Immature natural killer cell (primary cell): ENCODE data around the gene CCL3. TPM values are rescaled to one million over a fixed set of nuclear protein-coding genes. Genes with fewer than 3 reads are reported as not detected.

Source experiments
- DNase-seq, 3 donors: peaks; one replicate each; pipeline ENCODE4 v3.0.0; 2022; ENCODE audit warnings: mixed read lengths in 1 of 3
- H3K27ac Mint-ChIP-seq, 6 donors: one replicate each; pipeline ENCODE4 v1.8.0; 2020; ENCODE audit warnings: mixed read lengths in 6 of 6, mild to moderate bottlenecking in 5 of 6, inconsistent platforms in 4 of 6, moderate library complexity in 3 of 6
- H3K27me3 Mint-ChIP-seq, 3 donors: one replicate each; pipeline ENCODE4 v1.8.0; 2020 to 2021; ENCODE audit warnings: low read depth in 3 of 3, mild to moderate bottlenecking in 3 of 3, mixed read lengths in 3 of 3, moderate library complexity in 3 of 3, inconsistent platforms in 1 of 3
- H3K36me3 Mint-ChIP-seq, 3 donors: one replicate each; pipeline ENCODE4 v1.8.0; 2020; ENCODE audit warnings: mixed read lengths in 3 of 3, inconsistent platforms in 2 of 3, mild to moderate bottlenecking in 2 of 3
- H3K4me1 Mint-ChIP-seq, 2 donors: one replicate each; pipeline ENCODE4 v1.8.0; 2020; ENCODE audit warnings: inconsistent platforms in 2 of 2, mild to moderate bottlenecking in 2 of 2, mixed read lengths in 2 of 2, moderate library complexity in 1 of 2
- H3K4me3 Mint-ChIP-seq, 5 donors: one replicate each; pipeline ENCODE4 v1.8.0; 2020; ENCODE audit warnings: mild to moderate bottlenecking in 5 of 5, mixed read lengths in 5 of 5, inconsistent platforms in 3 of 5, moderate library complexity in 3 of 5
- H3K9me3 Mint-ChIP-seq, 6 donors: one replicate each; pipeline ENCODE4 v1.8.0; 2020; ENCODE audit warnings: mild to moderate bottlenecking in 6 of 6, mixed read lengths in 6 of 6, inconsistent platforms in 4 of 6, moderate library complexity in 3 of 6
- polyA plus RNA-seq, 3 donors: library from polyadenylated mRNA; unstranded; fragments of 300-500 nt; fragmentation: Illumina TruSeq; gene quantifications; one replicate each; pipeline ENCODE4 v1.2.3, GENCODE V29; 2021

The CCL3 gene
- polyA plus RNA-seq, result 100 to 1,000 TPM; 120 to 149 (median 128) TPM

- peaks cover 89 to 100% of the 10 kb centered on the region in 2 donors for H3K4me1 Mint-ChIP-seq
- DNase-seq, result peak; percentile 80 to 81 (median 81)
- no peaks in the 10 kb centered on the region for H3K9me3 Mint-ChIP-seq
- H3K27ac Mint-ChIP-seq, result peak within 1 kb of the TSS; percentile 91 to 99 (median 96)
- peaks cover 4 to 11% (median 7%) of the 10 kb centered on the region in 3 donors for H3K36me3 Mint-ChIP-seq
- peak within 1 kb of the TSS; percentile 83 to 93 (median 89) for H3K4me3 Mint-ChIP-seq
- H3K27me3 Mint-ChIP-seq, result peaks cover 14 to 23% (median 20%) of the 10 kb centered on the region in 3 donors
Observed at GRCh38 chr17:36089888-36090836, at the start of gene CCL3. TSS of gene CCL3 (minus strand) at chr17:36090143. CDS start at chr17:36090058, 85 bp downstream.

GRCh38 chr17:36136439-36136838, 46.5 kb upstream of the CCL3 start:
- peaks cover 0 to 3% (median 2%) of the 10 kb centered on the region in 3 donors for H3K27me3 Mint-ChIP-seq
- peaks cover 33 to 51% (median 45%) of the 10 kb centered on the region in 3 donors for H3K36me3 Mint-ChIP-seq
- no peaks in the 10 kb centered on the region for H3K9me3 Mint-ChIP-seq
- peaks cover 22 to 24% of the 10 kb centered on the region in 2 donors for H3K4me1 Mint-ChIP-seq
- peak overlapping the region in 1 of 6 donors; percentile 41 for H3K27ac Mint-ChIP-seq
- H3K4me3 Mint-ChIP-seq, result no peak overlapping the region
- DNase-seq, result no peak

- Mint-ChIP-seq H3K27ac (peak overlapping the region in 5 of 6 donors; percentile 13 to 83 (median 41)), H3K36me3 (peaks cover 32 to 54% (median 46%) of the 10 kb centered on the region in 3 donors), H3K4me3 (no peak overlapping the region), H3K4me1 (peaks cover 21 to 22% of the 10 kb centered on the region in 2 donors), H3K27me3 (peaks cover 0 to 3% (median 2%) of the 10 kb centered on the region in 3 donors), H3K9me3 (no peaks in the 10 kb centered on the region)
- no peak for DNase-seq
Observed at GRCh38 chr17:36136036-36136435, 46.1 kb upstream of the CCL3 start.

- Mint-ChIP-seq H3K27me3 (peaks cover 0 to 6% (median 3%) of the 10 kb centered on the region in 3 donors), H3K9me3 (no peaks in the 10 kb centered on the region), H3K36me3 (peaks cover 29 to 54% (median 46%) of the 10 kb centered on the region in 3 donors), H3K27ac (peak overlapping the region in 4 of 6 donors; percentile 41 to 86 (median 64)), H3K4me3 (peak overlapping the region in 1 of 5 donors; percentile 7), H3K4me1 (peaks cover 16 to 19% of the 10 kb centered on the region in 2 donors)
- no peak for DNase-seq
Observed at GRCh38 chr17:36135465-36135864, 45.5 kb upstream of the CCL3 start.

DNA sequence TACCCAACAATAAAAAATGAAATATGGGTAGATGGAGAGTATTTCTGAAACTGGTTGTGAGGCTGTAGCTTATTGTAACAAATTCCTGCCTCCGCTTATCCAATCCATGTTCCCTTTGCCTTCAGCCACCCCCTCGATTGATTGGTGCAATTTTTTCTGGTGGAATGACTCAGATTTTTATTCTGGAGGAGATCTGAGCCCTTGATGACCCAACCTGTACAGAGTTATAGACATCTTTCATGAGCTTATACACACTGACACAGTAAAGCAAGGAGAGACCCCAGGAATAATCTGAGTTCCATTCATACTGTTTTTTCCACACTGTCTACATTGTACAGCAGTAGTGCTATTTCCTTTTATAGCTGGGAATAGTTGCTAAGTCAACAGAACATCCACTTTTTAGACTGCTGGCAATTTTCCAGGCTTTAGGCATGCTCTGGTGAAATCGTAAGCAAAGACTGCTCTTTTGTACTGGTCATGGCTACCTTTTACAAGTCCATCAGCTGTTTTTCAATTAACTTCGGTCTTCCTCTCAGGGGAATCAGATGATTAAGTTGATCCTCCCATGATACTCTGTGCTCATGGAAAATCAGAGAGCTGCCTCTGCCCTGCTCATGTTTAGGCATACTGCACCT, 43.8 kb upstream of the CCL3 start:
- Mint-ChIP-seq H3K27me3 (peaks cover 0 to 6% (median 3%) of the 10 kb centered on the region in 3 donors), H3K36me3 (peaks cover 34 to 66% (median 57%) of the 10 kb centered on the region in 3 donors), H3K4me3 (no peak overlapping the region), H3K4me1 (peaks cover 30% of the 10 kb centered on the region in 2 donors), H3K27ac (peak overlapping the region in 1 of 6 donors; percentile 47), H3K9me3 (no peaks in the 10 kb centered on the region)
- DNase-seq, result no peak

GRCh38 chr17:36132421-36132831, 42.5 kb upstream of the CCL3 start:
- H3K4me3 Mint-ChIP-seq, result no peak overlapping the region
- H3K36me3 Mint-ChIP-seq, result peaks cover 39 to 68% (median 65%) of the 10 kb centered on the region in 3 donors
- no peaks in the 10 kb centered on the region for H3K9me3 Mint-ChIP-seq
- peaks cover 34 to 38% of the 10 kb centered on the region in 2 donors for H3K4me1 Mint-ChIP-seq
- H3K27ac Mint-ChIP-seq, result peak overlapping the region in 1 of 6 donors; percentile 41
- no peak for DNase-seq
- peaks cover 0 to 6% (median 3%) of the 10 kb centered on the region in 3 donors for H3K27me3 Mint-ChIP-seq

- Mint-ChIP-seq H3K36me3 (peaks cover 40 to 68% (median 65%) of the 10 kb centered on the region in 3 donors), H3K4me3 (no peak overlapping the region), H3K4me1 (peaks cover 34 to 38% of the 10 kb centered on the region in 2 donors), H3K9me3 (no peaks in the 10 kb centered on the region), H3K27me3 (peaks cover 1 to 6% (median 3%) of the 10 kb centered on the region in 3 donors), H3K27ac (peak overlapping the region in 2 of 6 donors; percentile 41 to 47)
- no peak for DNase-seq
Observed at GRCh38 chr17:36131931-36132330, 42.0 kb upstream of the CCL3 start.

- Mint-ChIP-seq H3K36me3 (peaks cover 42 to 70% (median 68%) of the 10 kb centered on the region in 3 donors), H3K27me3 (peaks cover 1 to 6% (median 3%) of the 10 kb centered on the region in 3 donors), H3K27ac (peak overlapping the region in 3 of 6 donors; percentile 41 to 79 (median 47)), H3K4me3 (peak overlapping the region in 1 of 5 donors; percentile 46), H3K9me3 (peaks cover 0 to 2% (median 0%) of the 10 kb centered on the region in 6 donors), H3K4me1 (peaks cover 37 to 40% of the 10 kb centered on the region in 2 donors)
- DNase-seq, result no peak
Observed at GRCh38 chr17:36131421-36131820, 41.5 kb upstream of the CCL3 start.

DNA sequence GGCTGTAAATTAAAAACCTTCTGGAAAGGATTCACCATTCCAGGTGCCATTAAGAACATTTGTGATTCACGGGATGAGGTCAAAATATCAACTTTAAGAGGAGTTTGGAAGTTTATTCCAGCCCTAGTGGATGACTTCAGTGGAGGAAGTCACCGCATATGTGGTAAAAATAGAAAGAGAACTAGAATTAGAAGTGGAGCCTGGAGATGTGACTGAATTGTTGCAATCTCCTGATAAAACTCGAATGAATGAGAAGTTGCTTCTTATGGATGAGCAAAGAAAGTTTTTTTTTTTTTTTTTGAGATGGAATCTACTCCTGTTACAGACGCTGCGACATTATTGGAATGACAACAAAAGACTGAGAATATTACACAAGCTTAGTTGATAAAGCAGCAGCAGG, 40.4 kb upstream of the CCL3 start:
- no peak overlapping the region for H3K4me3 Mint-ChIP-seq
- peaks cover 0 to 11% (median 3%) of the 10 kb centered on the region in 6 donors for H3K9me3 Mint-ChIP-seq

DNA sequence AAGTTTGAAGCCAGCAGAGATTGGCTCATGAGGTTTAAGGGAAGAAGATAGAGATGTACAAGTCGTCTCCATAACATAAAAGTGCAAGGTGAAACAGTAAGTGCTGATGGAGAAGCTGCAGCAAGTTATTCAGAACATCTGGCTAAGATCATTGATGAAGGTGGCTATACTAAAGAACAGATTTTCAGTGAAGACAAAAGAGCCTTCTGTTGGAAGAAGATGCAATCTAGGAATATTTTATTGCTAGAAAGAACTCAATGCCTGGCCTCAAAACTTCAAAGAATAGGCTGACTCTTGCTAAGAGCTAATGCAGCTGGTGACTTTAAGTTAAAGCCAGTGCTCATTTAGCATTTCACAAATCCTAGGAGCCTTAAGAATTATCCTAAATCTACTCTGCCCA, 39.7 kb upstream of the CCL3 start:
- Mint-ChIP-seq H3K4me3 (no peak overlapping the region), H3K27me3 (peaks cover 1 to 3% (median 1%) of the 10 kb centered on the region in 3 donors), H3K9me3 (peaks cover 0 to 12% (median 4%) of the 10 kb centered on the region in 6 donors), H3K4me1 (peaks cover 38 to 40% of the 10 kb centered on the region in 2 donors), H3K36me3 (peaks cover 38 to 64% (median 62%) of the 10 kb centered on the region in 3 donors), H3K27ac (peak overlapping the region in 4 of 6 donors; percentile 12 to 57 (median 56))
- no peak for DNase-seq

More for the DNA sequence above, 40.4 kb upstream of the CCL3 start:
- peaks cover 38 to 40% of the 10 kb centered on the region in 2 donors for H3K4me1 Mint-ChIP-seq
- H3K36me3 Mint-ChIP-seq, result peaks cover 42 to 69% (median 66%) of the 10 kb centered on the region in 3 donors
- H3K27me3 Mint-ChIP-seq, result peaks cover 1 to 3% (median 1%) of the 10 kb centered on the region in 3 donors
- DNase-seq, result no peak
- H3K27ac Mint-ChIP-seq, result peak overlapping the region in 2 of 6 donors; percentile 6 to 55

DNA sequence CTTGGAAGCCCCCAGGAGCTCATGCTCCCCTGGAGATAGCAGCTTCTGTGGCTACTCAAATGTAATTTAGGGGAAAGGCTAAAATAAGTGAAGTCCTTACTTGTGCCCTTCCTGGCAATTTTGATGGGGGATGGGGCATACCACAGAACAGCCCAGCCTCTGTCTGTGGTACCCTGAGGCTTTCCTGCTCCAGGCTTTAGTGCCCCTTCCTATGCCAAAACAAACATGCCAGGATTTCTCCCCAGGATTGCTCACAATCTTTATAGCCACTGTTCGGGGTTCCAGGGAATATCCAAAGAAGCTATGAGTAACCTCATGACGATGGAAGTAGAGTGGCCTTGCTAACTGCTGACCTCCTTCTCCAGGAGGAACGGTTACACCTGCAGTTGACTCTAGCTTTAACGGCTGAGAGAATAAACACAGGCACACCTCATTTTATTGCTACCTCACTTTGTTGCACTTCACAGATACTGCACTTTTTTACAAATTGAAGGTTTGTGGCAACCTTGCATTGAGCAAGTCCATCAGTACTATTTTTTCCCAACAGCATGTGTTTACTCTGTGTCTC, 38.6 kb upstream of the CCL3 start:
- Mint-ChIP-seq H3K4me1 (peaks cover 38 to 40% of the 10 kb centered on the region in 2 donors), H3K27me3 (peaks cover 1 to 3% (median 1%) of the 10 kb centered on the region in 3 donors)

GRCh38 chr17:36127911-36128310, 38.0 kb upstream of the CCL3 start:
- Mint-ChIP-seq H3K4me3 (no peak overlapping the region), H3K27me3 (peaks cover 1 to 3% (median 1%) of the 10 kb centered on the region in 3 donors), H3K4me1 (peaks cover 38 to 40% of the 10 kb centered on the region in 2 donors), H3K36me3 (peaks cover 37 to 55% (median 49%) of the 10 kb centered on the region in 3 donors), H3K9me3 (peaks cover 0 to 12% (median 4%) of the 10 kb centered on the region in 6 donors), H3K27ac (peak overlapping the region in 5 of 6 donors; percentile 11 to 77 (median 53))
- DNase-seq, result no peak

More for the DNA sequence above, 38.6 kb upstream of the CCL3 start:
- H3K27ac Mint-ChIP-seq, result peak overlapping the region in 2 of 6 donors; percentile 69 to 77
- peaks cover 38 to 61% (median 55%) of the 10 kb centered on the region in 3 donors for H3K36me3 Mint-ChIP-seq
- no peak for DNase-seq
- H3K9me3 Mint-ChIP-seq, result peaks cover 0 to 12% (median 4%) of the 10 kb centered on the region in 6 donors
- no peak overlapping the region for H3K4me3 Mint-ChIP-seq
